ENCODE measurements around the gene PRKAR2B.

- TF ChIP-seq CTCF (IDR thresholded peaks at IDR 0.05; ENCODE audit: poor library complexity) = no peak
- TF ChIP-seq EZH2phosphoT487 (IDR thresholded peaks at IDR 0.05; ENCODE audit: low read depth, severe bottlenecking, unreplicated experiment) = no peak
- TF ChIP-seq EZH2 (IDR thresholded peaks at IDR 0.05; ENCODE audit: borderline replicate concordance) = no peak
Observed at GRCh38 chr7:107032720-107033438, 11.6 kb upstream of the PRKAR2B start.

Measured in hepatocyte (in vitro differentiated cells).